Parathyroid adenoma (tissue), 2 donors: ENCODE results near the gene SNX27.
A peak's percentile ranks its signal among the peaks of the same experiment; 100 is the strongest.

Experiments used
- H2AFZ ChIP-seq: fragments of 300-600 bp; sonication (generic); one replicate; pipeline ENCODE4 v1.7.0; 2017; ENCODE audit warnings: antibody characterized with exemption, mild to moderate bottlenecking
- H3K27ac ChIP-seq: fragments of 300-600 bp; sonication (generic); one replicate; pipeline ENCODE4 v1.7.0; 2017
- H3K27me3 ChIP-seq: fragments of 300-600 bp; sonication (generic); one replicate; pipeline ENCODE4 v1.7.0; 2017; ENCODE audit warnings: low read length; ENCODE audit not compliant: control insufficient read depth, insufficient read depth
- H3K36me3 ChIP-seq: fragments of 300-600 bp; sonication (generic); one replicate; pipeline ENCODE4 v1.7.0; 2017; ENCODE audit warnings: low read length; ENCODE audit not compliant: control insufficient read depth, insufficient read depth
- H3K4me1 ChIP-seq: fragments of 300-600 bp; sonication (generic); one replicate; pipeline ENCODE4 v1.7.0; 2017; ENCODE audit warnings: control low read depth
- H3K4me2 ChIP-seq: fragments of 300-600 bp; sonication (generic); one replicate; pipeline ENCODE4 v1.7.0; 2017; ENCODE audit warnings: low read length
- H3K4me3 ChIP-seq: fragments of 300-600 bp; sonication (generic); one replicate; pipeline ENCODE4 v1.7.0; 2017; ENCODE audit warnings: low read depth, low read length
- H3K79me2 ChIP-seq: fragments of 300-600 bp; sonication (generic); one replicate; pipeline ENCODE4 v1.7.0; 2017; ENCODE audit warnings: control low read depth
- H3K9ac ChIP-seq: fragments of 300-600 bp; sonication (generic); one replicate; pipeline ENCODE4 v1.7.0; 2017; ENCODE audit warnings: mild to moderate bottlenecking
- H3K9me3 ChIP-seq: fragments of 300-600 bp; sonication (generic); one replicate; pipeline ENCODE4 v1.7.0; 2017; ENCODE audit warnings: low read length; ENCODE audit not compliant: control insufficient read depth
- TF ChIP-seq, protein P1 (sequence below): fragments of 300-600 bp; sonication (generic); IDR thresholded peaks from one replicate; pipeline ENCODE4 v1.7.0; 2017; ENCODE audit warnings: antibody characterized with exemption, mild to moderate bottlenecking
- donor health status: primary hyperparathyroidism.

SNX27 gene

DNA sequence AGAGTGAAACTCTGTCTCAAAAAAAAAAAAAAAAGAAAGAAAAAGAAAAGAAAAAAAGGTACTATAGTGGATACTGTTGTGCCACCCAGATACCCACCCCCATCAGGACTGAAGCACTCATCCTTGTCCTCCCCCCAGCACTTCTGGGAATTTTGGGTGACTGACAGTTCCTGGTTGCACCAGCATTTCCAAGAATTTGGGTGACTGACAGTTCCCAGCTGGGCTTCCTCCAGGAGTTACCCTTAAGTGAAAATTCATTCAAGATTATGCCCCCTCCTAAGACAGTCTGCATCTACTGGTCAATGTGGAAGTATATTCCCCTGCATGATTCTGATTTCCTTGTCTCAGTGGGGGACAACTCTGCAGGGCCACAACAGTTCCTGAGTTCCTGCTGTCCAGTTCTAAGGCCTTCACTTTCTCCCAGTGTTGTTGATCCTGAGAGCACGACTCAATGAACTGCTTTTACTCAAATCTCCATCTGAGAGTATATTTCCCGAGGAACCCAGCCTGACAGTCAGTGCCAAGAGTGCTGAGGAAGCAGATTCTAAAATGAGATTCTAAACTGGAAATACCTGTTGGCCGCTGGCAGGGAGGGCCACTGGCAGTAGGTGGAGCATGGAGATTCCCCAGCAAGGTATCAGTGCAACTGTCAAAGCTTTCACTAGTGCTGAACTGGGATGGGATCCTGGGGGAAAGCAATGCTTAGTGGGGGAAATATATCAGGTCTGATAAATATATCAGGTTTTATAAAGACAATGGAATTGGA is 127.9 kb downstream of the SNX27 start:
- Histone ChIP-seq H3K9ac (no peak overlapping the region), H3K79me2 (no peaks in the 10 kb centered on the region), H2AFZ (no peak overlapping the region), H3K27me3 (no peaks in the 10 kb centered on the region), H3K4me1 (peaks cover 11% of the 10 kb centered on the region), H3K4me2 (peak overlapping the region; percentile 73), H3K36me3 (no peaks in the 10 kb centered on the region), H3K9me3 (no peaks in the 10 kb centered on the region), H3K27ac (peak overlapping the region; percentile 92), H3K4me3 (peak overlapping the region; percentile 6)
- TF ChIP-seq, protein P1, sequence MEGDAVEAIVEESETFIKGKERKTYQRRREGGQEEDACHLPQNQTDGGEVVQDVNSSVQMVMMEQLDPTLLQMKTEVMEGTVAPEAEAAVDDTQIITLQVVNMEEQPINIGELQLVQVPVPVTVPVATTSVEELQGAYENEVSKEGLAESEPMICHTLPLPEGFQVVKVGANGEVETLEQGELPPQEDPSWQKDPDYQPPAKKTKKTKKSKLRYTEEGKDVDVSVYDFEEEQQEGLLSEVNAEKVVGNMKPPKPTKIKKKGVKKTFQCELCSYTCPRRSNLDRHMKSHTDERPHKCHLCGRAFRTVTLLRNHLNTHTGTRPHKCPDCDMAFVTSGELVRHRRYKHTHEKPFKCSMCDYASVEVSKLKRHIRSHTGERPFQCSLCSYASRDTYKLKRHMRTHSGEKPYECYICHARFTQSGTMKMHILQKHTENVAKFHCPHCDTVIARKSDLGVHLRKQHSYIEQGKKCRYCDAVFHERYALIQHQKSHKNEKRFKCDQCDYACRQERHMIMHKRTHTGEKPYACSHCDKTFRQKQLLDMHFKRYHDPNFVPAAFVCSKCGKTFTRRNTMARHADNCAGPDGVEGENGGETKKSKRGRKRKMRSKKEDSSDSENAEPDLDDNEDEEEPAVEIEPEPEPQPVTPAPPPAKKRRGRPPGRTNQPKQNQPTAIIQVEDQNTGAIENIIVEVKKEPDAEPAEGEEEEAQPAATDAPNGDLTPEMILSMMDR, result peak; percentile 21

DNA sequence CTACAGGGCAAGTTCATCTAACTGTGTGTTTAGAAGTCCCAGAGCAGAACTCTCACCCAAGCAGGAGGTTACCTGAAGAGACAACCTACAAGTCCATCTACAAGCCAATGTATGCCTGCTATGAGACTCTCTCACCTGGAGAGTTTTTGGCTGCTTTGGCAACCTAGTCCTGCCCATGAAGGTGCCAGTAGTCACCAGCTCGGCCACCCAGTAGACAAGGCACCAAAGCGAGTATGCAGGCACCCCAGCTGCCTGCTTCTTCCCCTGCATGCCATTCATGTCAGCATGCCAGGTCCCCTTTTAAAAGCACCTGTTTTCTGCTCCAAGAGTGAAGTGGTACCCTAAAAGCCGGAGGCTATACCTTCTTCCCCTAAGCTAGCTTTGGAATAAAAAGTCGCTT is 129.7 kb downstream of the SNX27 start:
- no peaks in the 10 kb centered on the region for H3K79me2 ChIP-seq
- TF ChIP-seq, protein P1, result no peak
- H3K9me3 ChIP-seq, result no peaks in the 10 kb centered on the region

More for the DNA sequence above, 129.7 kb downstream of the SNX27 start:
- peak overlapping the region; percentile 58 for H2AFZ ChIP-seq
- H3K4me1 ChIP-seq, result peaks cover 11% of the 10 kb centered on the region
- H3K4me3 ChIP-seq, result no peak overlapping the region
- H3K27me3 ChIP-seq, result no peaks in the 10 kb centered on the region
- H3K9ac ChIP-seq, result no peak overlapping the region
- H3K4me2 ChIP-seq, result no peak overlapping the region
- H3K36me3 ChIP-seq, result no peaks in the 10 kb centered on the region
- H3K27ac ChIP-seq, result peak overlapping the region; percentile 92
